Stimulated activated CD4-positive, alpha-beta T cell treated with anti-CD3 and anti-CD28 coated beads, Interleukin-15, amount 100 ng/mL, for 24 hours (primary cell): Measurements from ENCODE around the gene KRT5.

Source experiments
- DNase-seq: peaks from one replicate; pipeline ENCODE4 v3.0.0-alpha.2; 2020

Gene KRT5

DNA sequence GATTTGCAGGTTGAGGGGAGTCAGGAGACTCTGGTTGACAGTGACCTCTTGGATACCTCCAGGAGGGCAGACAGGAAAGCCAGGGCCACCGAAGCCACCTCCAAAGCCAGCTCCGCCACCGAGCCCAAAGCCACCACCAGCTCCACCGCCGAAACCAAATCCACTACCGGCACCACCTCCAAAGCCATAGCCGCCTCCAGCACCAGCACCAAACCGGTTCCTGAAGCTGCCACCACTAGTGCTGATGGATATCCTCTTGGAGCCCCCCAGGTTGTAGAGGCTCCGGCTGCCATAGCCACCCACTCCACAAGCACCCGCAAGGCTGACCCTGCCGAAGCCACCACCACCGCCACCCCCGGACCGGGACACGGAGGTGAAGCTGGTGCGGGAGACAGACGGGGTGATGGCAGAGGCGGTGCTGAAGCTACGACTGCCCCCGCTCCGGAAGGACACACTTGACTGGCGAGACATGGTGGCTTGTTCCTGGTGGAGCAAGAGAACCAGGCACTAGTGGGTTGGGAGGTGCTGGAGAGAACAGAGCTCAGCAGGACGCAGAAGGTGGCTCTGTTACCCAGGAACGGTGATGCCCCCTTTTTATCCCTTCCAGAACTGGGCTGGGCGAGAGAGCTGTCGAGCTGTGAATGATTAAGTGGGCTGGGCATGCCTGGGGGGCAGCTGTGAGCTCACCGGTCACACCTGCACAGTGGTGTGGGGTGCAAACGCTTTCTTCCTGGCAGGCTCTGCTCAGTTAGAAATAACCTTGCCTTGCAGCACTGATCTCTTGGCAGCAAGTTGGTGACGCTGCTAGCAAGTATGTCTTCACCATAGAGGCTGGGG is at the start of gene KRT5:
TSS of gene KRT5 (minus strand) at position 569 of the 837 bp plus-strand sequence. CDS start at position 471, 98 bp downstream.
- no peak for DNase-seq

DNA sequence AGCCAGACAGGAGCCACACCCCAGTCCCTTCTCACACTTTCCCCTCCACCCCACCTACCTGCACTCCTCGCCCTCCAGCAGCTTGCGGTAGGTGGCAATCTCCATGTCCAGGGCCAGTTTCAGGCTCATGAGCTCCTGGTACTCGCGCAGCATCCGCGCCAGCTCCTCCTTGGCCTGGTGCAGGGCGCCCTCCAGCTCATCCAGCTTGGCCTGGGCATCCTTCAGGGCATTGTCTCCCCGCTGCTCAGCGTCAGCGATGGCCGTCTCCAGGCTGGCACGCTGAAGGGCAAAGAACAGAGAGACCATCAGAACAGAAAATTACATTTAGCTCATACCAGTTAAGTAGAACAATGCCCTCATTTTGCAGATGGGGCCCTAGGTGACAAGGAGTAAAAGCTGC is 47.9 kb upstream of the KRT5 start:
- no peak for DNase-seq

DNA sequence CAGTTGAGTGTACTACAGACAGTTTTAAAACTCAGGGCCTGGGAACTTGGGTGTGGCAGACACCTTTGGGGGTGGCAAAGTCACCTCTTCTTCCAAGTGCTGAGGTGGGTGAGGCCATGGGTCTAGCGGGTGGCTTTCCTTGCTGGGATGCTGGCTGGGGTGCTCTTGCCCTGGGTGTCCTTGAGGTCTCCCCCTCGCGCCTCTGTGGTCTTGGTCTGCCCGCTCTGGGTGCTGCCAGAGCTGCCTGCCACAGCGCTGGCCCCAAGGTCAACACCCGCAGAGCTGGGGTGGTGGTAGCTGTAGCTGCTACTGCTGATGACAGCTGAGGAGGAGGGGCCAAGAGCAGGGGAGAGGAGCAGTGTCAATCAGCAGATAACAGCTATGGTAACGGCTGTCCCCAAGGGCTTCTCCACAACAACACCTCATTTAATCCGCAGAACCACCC is 46.7 kb upstream of the KRT5 start:
- DNase-seq = no peak

GRCh38 chr12:52564582-52564981 is 44.4 kb upstream of the KRT5 start:
- DNase-seq = no peak

GRCh38 chr12:52561880-52562449 is 41.8 kb upstream of the KRT5 start:
- DNase-seq = no peak

GRCh38 chr12:52559979-52560378 is 39.8 kb upstream of the KRT5 start:
- no peak for DNase-seq

DNA sequence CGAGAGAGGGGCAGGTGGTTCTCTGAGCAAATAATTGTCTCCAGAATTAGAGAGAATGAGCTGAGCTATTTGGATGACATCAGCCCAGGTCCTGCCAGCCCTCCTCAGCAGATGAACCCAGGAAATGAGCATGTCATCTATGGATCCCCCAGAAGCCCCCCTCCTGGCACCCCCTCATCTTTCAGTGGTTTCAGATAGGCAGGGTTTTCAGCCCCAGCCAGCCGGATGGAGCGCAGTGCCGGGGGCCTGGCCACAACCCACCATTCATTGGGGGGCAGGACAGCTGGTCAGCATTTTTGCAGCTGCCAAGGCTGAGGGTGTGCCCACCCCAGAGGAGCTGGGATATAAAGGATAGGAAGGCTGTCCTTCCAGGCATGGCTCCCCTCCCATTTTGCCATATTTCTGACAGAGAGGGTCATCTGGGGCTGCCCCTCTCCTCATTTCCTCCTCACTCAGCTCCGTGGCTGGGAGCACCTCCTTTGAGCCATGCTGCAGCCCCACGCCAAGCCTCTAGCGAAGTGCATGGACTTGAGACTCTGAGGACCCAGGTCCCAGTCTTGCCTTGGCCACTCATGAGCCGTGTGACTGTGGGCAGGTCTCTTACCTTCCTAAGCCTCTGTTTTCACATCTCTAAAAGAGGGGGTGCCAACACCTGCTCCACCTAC is 38.7 kb upstream of the KRT5 start:
- no peak for DNase-seq

DNA sequence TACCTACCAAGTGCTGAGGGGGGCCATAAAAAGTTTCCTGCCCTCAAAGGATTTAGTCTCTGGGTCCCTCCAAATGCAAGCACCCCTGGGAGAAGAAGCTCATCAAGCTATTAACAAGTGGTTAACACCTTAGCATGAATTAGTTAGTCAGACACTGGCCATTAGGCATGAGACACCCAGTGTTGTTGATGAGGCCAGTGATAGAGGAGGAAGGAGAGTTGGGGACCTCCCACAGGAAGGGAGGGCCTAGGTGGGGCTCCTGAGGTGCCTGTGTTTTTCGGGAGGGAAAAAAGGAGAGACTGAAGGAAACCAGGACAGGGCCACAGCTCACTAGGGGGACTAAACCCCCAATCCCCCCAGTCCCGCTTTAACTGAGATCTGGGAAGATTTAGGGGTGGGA is 37.3 kb upstream of the KRT5 start:
- no peak for DNase-seq

DNA sequence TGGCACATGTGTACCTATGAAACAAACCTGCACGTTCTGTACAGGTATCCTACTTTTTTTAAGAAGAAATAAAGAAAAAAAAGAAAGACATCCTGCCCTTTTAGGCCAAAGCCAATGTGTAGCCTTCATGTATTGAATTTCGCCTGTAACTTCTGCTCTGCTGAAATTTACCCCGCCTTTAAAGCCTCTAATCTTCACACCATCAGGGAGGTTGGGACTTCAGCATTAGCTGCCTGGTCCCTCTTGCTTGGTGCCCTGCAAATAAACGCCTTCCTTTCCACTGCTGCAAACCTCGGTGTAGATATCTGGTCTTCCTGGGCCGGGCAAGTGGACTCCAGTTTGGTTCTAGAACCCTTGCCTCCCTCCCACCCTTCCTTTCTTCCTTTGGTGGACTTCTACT is 35.4 kb upstream of the KRT5 start:
- no peak for DNase-seq

DNA sequence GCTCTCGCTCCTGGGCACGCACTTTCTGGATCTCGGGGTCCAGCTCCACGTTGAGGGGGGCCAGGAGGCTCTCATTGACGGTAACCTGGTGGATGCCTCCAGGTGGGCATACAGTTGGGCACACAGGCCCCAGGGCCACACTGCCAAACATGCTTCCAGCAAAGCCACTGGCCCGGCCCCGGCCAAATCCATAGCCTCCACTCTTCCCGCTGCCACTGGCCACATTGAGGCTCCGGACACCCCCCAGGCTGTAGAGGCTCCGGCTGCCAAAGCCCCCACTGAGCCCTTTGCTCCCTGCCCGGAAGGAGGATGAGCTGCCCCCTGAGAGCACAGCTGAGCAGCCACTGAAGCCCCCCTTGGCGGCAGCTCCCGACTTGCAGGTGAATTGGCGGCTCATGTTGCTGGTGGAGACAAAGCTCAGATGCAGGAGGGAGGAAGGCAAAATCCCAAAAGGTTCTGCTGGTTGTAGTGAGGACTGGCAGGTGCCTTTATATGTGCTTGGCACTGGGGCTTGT is 32.5 kb upstream of the KRT5 start, which contains the start of gene KRT71:
TSS of gene KRT71 (minus strand) at position 465 of the 515 bp plus-strand sequence. CDS start at position 397, 68 bp downstream.
- no peak for DNase-seq

DNA sequence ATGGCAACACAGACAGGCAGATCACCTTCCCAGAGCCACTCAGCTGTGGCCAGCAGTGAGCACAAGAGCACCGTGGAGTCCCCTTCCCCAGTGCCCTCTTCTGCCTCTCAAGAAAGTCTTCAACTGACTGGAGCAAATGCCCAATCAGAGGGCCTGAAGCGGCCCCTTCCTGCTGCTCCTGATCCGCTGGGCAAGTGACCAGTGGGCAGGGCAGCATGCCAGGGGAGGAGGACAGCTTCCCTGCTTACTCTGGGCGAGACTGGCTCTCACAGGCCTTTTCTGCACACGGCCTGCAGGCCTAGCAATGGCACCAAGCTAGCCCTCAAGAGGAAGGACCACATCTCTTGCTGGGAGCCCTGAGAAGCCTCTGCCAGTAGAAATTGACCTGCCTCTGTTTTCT is 31.9 kb upstream of the KRT5 start:
- no peak for DNase-seq

GRCh38 chr12:52551216-52551865 is 31.1 kb upstream of the KRT5 start:
- no peak for DNase-seq

DNA sequence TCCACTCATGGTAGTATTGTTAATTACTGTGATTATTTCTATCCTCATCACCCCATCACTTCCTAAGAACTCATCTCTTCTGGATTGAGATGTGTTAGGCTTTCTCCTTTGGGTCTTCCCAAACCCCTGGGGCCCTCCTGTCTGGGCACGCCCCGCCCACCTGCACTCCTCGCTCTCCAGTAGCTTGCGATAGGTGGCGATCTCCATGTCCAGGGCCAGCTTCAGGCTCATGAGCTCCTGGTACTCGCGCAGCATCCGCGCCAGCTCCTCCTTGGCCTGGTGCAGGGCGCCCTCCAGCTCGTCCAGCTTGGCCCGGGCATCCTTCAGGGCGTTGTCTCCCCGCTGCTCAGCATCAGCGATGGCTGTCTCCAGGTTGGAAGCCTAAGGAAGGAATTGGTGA is 25.9 kb upstream of the KRT5 start:
- DNase-seq = no peak

GRCh38 chr12:52543985-52544883 is 24.0 kb upstream of the KRT5 start:
- DNase-seq = no peak

DNA sequence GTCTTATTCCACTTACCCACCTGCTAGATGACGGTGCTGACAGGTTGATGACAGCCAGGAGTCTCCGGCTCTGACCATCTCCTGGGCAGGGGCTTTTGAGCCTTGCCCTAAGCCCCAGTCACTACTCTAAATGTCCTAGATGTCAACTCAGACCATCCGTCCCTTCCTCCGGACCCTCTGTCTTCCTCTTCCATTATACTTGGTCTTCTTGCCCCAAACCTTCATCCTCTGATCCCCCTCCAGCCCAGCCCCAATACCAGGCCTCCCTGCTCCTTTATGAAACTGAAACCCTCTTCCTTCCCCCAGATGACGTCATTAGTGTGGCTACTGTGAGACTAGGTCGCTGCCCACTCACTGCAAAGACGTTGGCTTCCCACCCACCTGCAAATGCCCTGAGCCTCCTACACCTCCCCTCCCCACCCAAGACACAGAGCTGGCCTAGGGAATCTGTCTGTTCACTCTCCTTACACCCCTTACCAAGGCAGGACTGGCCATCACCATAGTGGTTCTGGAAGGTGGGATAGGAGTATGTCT is 22.7 kb upstream of the KRT5 start:
- DNase-seq = no peak

GRCh38 chr12:52542157-52542556 is 22.0 kb upstream of the KRT5 start:
- DNase-seq = no peak

- no peak for DNase-seq
Observed at GRCh38 chr12:52541709-52542108, 21.5 kb upstream of the KRT5 start.

- DNase-seq = no peak
Observed at GRCh38 chr12:52540531-52540930, 20.3 kb upstream of the KRT5 start.

DNA sequence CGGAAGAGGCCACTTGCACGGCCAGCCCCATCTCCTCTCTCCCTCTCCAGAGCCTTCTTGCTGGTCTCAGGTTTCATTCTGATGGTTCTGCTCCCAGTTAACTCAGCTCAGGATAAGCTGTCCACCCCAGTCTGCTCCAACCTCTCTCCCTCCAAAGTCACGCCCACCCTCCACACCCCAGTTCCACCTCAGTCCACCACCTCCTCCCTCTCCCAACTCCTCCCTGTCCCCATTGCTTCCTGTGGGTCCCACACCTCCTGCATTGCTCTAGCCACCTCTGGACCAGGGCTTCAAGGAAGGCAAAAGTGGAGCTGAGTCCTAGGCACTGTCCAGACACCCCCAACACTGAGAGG is 19.6 kb upstream of the KRT5 start:
- DNase-seq = no peak

- no peak for DNase-seq
Observed at GRCh38 chr12:52539083-52539820, 19.1 kb upstream of the KRT5 start.

DNA sequence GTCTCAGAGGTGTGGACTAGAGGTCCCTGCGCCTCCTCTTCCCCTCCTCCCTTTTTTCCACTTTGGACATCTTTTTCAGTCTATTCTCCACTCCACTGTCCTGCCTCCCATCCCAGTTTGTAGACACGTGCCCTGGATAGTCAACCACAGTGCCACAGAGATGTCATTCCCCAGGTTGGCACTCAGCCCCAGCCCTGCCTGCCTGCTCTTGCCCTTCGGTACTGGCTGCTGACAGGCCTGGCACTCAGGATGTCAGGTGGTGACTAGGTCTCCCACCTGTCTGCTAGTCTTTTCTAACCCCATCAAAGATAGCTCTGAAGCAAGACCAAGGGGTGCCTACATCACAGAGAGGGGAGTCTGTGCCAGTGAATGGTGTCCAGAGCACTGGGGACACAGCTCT is 16.9 kb upstream of the KRT5 start:
- no peak for DNase-seq
